NCI-H82 treated with DMSO at 0.1 percent for 48 hours (cell line): ENCODE data around the gene SCYL1.
"Not testable (repeated sequence)": the region's sequence is repeated elsewhere in the genome, so short reads cannot be mapped to it uniquely, and the experiment has no call there.

Experiments
- DNase-seq: peaks from one replicate; lab custom pipeline; 2025; ENCODE audit not compliant: unreplicated experiment; lab: John Stamatoyannopoulos, UW

SCYL1 gene

GRCh38 chr11:65564879-65565559 lies 40.1 kb downstream of the SCYL1 start:
- DNase-seq, result not testable (repeated sequence)

GRCh38 chr11:65565624-65566453 lies 41.0 kb downstream of the SCYL1 start:
- no peak for DNase-seq

- no peak for DNase-seq
These were observed 44.5 kb downstream of the SCYL1 start for GRCh38 chr11:65569164-65569972.

GRCh38 chr11:65569973-65570918 lies 45.4 kb downstream of the SCYL1 start, which contains the start of gene ZNRD2:
Gene ZNRD2 (plus strand): TSS chr11:65570477. CDS start chr11:65570492, 15 bp downstream.
- DNase-seq, result peak; percentile 85

DNA sequence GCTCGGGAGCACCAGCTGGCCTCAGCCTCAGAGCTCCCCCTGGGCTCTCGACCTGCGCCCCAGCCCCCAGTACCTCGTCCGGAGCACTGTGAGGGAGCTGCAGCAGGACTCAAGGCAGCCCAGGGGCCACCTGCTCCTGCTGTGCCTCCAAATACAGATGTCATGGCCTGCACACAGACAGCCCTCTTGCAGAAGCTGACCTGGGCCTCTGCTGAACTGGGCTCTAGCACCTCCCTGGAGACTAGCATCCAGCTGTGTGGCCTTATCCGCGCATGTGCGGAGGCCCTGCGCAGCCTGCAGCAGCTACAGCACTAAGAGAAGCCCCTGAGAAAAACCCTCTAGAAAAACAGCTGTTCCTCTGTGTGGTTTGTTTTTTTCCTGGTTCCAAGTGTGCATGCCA lies 46.5 kb downstream of the SCYL1 start:
- no peak for DNase-seq

DNA sequence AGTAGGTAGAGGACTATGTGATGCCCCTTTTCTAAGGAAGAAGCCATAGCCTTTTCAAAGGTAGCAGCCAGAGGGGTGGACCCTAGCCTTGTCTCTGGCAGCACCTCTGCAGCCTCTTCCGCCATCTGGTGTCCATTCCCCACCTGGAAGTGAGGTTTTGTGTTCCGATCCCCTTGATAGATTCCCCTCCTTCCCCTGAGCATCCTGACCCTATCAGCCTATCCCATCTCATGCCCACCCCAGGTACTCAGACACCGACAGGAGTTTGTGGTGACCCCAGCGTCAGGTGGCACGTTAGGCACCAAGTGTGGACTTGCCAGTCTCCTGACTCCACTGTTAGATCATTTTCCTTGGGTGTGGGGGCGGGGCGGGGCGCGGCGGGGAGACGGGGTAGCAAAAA lies 47.1 kb downstream of the SCYL1 start:
- no peak for DNase-seq

- DNase-seq, result peak; percentile 53
These were observed 47.6 kb downstream of the SCYL1 start, which contains the start of gene FAM89B for GRCh38 chr11:65572356-65573051. Gene FAM89B (plus strand): TSS chr11:65572538. CDS start chr11:65572670, 132 bp downstream.

- no peak for DNase-seq
These were observed 48.7 kb downstream of the SCYL1 start for GRCh38 chr11:65573391-65574079.

- no peak for DNase-seq
These were observed 49.4 kb downstream of the SCYL1 start for GRCh38 chr11:65574109-65574810.

DNA sequence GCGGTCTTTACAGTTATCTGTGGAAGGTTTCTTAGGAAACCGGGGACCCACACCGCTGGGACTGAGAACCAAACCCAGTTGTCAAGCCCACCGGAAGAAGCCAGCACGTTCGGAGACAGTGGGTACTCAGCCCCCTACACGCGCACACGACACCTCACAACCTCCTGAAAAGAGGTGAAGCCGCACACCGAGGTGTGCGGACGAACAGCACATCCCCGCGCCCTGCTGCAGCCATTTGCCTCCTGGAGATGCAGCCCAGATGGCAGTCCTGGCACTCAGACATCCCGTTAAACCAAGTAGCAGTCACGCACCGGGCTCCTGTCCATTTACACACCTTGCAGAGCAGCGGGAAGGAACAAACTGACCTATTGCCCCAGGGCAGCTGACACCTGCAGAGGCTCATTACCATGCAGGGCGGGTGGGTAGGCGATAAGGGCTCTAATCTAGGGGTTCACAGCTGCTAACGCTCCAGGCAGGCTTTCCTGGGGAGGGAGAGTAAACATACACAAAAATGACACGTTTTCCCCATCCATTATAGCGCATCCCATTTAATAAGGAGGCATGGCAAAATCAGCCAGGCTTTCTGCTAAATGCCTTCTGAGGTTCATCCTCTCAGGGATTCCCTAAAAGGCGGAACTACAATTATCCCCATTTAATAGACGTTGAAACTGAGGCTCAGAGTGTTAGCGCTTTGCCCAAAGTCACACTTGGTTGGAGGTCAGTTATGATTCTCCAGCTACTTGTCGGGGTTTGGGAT lies 50.1 kb downstream of the SCYL1 start:
- no peak for DNase-seq

DNA sequence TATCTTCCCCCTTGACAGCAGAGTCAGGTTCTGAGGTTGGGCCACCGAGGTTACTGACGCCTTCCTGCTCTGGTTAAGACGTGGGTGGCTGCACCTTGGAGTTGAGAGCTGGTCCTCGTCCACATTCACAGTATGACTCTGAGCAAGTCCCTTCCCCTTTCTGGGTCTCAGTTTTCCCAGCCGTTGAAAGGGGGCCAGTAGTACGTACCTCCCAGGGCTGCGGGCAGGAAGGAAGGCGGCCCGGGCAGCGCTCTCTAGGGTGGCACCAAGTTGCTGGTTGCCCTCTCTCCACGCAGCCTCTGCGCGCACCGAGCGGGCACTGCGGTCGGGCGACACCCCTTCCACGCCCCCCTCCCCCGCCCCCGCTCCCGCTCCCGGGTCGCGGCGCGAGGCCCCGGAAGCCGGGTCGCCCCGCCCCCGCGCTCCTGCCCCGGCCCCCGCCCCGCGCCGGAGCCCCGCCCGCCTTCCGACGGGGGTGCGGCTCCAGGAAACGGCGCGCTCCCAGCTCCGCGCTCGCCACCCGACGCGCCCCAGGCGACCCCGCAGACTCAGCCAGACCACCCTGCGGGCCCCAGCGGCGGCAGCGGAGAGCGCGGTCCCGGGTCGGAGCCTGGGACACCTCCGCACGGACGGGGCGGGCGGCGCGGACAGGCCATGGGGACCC lies 50.8 kb downstream of the SCYL1 start, which contains the start of gene EHBP1L1:
TSS of gene EHBP1L1 (plus strand) at position 486 of the 664 bp plus-strand sequence. CDS start 250 bp downstream, outside the sequence.
- no peak for DNase-seq

GRCh38 chr11:65576232-65576866 lies 51.5 kb downstream of the SCYL1 start:
- no peak for DNase-seq

GRCh38 chr11:65576867-65577755 lies 52.2 kb downstream of the SCYL1 start:
- DNase-seq, result no peak

GRCh38 chr11:65577756-65578109 lies 52.9 kb downstream of the SCYL1 start:
- no peak for DNase-seq

- DNase-seq, result no peak
These were observed 53.3 kb downstream of the SCYL1 start for GRCh38 chr11:65578134-65578533.

- DNase-seq, result no peak
These were observed 53.8 kb downstream of the SCYL1 start for GRCh38 chr11:65578667-65579066.
